ENCODE data around the gene AREL1.

The AREL1 gene

GRCh38 chr14:74697976-74698375 lies 14.9 kb downstream of the AREL1 start:
- no peak for DNase-seq

GRCh38 chr14:74697543-74697942 lies 15.3 kb downstream of the AREL1 start:
- DNase-seq, result no peak

- DNase-seq, result no peak
Measured at GRCh38 chr14:74697011-74697410, 15.9 kb downstream of the AREL1 start.

- DNase-seq, result no peak
Measured at GRCh38 chr14:74695406-74695805, 17.5 kb downstream of the AREL1 start.

GRCh38 chr14:74693191-74693590 lies 19.7 kb downstream of the AREL1 start:
- no peak for DNase-seq

GRCh38 chr14:74691456-74691855 lies 21.4 kb downstream of the AREL1 start:
- no peak for DNase-seq

- DNase-seq, result no peak
Measured at GRCh38 chr14:74685921-74686678, 26.8 kb downstream of the AREL1 start.

GRCh38 chr14:74685056-74685455 lies 27.8 kb downstream of the AREL1 start:
- DNase-seq, result no peak

GRCh38 chr14:74684434-74684833 lies 28.4 kb downstream of the AREL1 start:
- DNase-seq, result peak; percentile 2

- no peak for DNase-seq
Measured at GRCh38 chr14:74683406-74683805, 29.5 kb downstream of the AREL1 start.

- no peak for DNase-seq
Measured at GRCh38 chr14:74682169-74682952, 30.5 kb downstream of the AREL1 start.

- no peak for DNase-seq
Measured at GRCh38 chr14:74675219-74675618, 37.7 kb downstream of the AREL1 start.

- no peak for DNase-seq
Measured at GRCh38 chr14:74673768-74674167, 39.1 kb downstream of the AREL1 start.

- no peak for DNase-seq
Measured at GRCh38 chr14:74671789-74672188, 41.1 kb downstream of the AREL1 start.

- no peak for DNase-seq
Measured at GRCh38 chr14:74670726-74671411, 42.0 kb downstream of the AREL1 start.

GRCh38 chr14:74669846-74670245 lies 43.0 kb downstream of the AREL1 start:
- DNase-seq, result no peak

GRCh38 chr14:74669256-74669655 lies 43.6 kb downstream of the AREL1 start:
- no peak for DNase-seq

GRCh38 chr14:74667758-74668157 lies 45.1 kb downstream of the AREL1 start:
- DNase-seq, result no peak

GRCh38 chr14:74664717-74665116 lies 48.2 kb downstream of the AREL1 start:
- no peak for DNase-seq

- no peak for DNase-seq
Measured at GRCh38 chr14:74663884-74664283, 49.0 kb downstream of the AREL1 start.

- DNase-seq, result no peak
Measured at GRCh38 chr14:74661726-74662450, 51.0 kb downstream of the AREL1 start.

GRCh38 chr14:74660863-74661262 lies 52.0 kb downstream of the AREL1 start:
- no peak for DNase-seq

GRCh38 chr14:74660167-74660566 lies 52.7 kb downstream of the AREL1 start:
- no peak for DNase-seq

Data from CD4-positive, alpha-beta T cell treated with Interleukin-21 for 1 hour (primary cell).